SK-N-MC (cell line): ENCODE results near the gene KRT35.

Source experiments
- EZH2 ChIP-seq: fragments of 200-600 bp; sonication (generic); IDR thresholded peaks from one replicate; pipeline ENCODE4 v1.6.1; 2017; ENCODE audit warnings: antibody characterized with exemption
- FOXP2 ChIP-seq: optimal IDR thresholded peaks from 2 replicates; pipeline ENCODE3; 2011; ENCODE audit warnings: mild to moderate bottlenecking, moderate library complexity; ENCODE audit not compliant: insufficient read depth; ENCODE audit errors: extremely low read length, control extremely low read depth
- POLR2AphosphoS5 ChIP-seq: IDR thresholded peaks from 2 replicates; pipeline ENCODE4 v1.6.1; 2012; ENCODE audit warnings: mild to moderate bottlenecking, low read depth, low read length, borderline replicate concordance

DNA sequence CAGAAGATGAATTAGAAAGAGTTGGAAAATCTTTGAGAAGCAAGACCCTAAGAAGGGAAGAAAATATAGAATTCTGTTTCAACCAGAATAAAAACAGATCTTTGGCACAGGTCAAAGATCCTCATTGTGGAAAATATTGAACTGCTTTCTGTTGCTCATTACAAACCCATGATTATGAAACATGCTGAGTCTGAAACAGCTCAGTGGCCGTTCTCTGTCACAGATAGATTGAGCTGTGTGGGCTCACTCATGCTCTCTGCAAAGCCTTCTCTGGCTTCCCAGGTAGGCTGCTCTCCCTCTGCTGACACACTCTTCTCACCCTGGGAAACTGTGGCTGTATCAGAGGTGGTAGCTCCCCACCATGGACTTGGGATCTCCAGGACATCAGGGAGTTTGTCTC, 36.8 kb downstream of the KRT35 start:
- no peak for TF ChIP-seq EZH2
- no peak for TF ChIP-seq POLR2AphosphoS5
- TF ChIP-seq FOXP2: no peak
